Thyroid gland (tissue), 4 donors: Measurements from ENCODE around the gene FRMD8.

Experiments
- POLR2A ChIP-seq, 2 donors: fragments of 450-650 bp; IDR thresholded peaks; one replicate each; pipeline ENCODE4 v1.6.1; 2017; ENCODE audit warnings: antibody characterized with exemption in 2 of 2, mild to moderate bottlenecking in 2 of 2, moderate library complexity in 1 of 2
- TF ChIP-seq, protein P1 (sequence below), 6 experiments: fragments of 200-600 bp in 3 of 6; fragments of 450-650 bp in 3 of 6; sonication (generic) in 3 of 6; IDR thresholded peaks; one replicate each; pipeline ENCODE4 v1.5.1; 2016 to 2019; ENCODE audit warnings: antibody characterized with exemption in 6 of 6, mild to moderate bottlenecking in 2 of 6, inconsistent platforms in 1 of 6, moderate library complexity in 1 of 6

DNA sequence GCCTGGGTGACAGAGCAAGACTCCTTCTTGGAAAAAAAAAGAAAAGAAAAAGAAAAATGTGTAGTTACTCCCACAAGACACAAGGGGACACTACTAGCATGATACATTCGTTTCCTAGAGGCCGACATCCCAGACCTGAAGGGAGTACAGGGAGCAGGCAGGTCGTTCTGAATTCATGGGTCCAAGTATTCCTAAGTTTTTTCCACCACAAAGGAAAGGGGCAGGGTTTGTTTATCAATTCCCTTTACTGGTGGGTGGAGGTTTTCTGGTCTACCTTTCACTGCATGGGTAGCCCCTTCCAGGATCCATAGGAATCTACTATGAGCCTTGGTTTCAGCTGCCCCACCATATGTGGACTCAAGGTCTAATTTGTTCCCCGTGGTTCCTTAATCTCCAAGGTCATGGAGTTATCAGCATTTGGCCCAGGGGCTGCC, 20.1 kb upstream of the FRMD8 start:
- TF ChIP-seq, protein P1, sequence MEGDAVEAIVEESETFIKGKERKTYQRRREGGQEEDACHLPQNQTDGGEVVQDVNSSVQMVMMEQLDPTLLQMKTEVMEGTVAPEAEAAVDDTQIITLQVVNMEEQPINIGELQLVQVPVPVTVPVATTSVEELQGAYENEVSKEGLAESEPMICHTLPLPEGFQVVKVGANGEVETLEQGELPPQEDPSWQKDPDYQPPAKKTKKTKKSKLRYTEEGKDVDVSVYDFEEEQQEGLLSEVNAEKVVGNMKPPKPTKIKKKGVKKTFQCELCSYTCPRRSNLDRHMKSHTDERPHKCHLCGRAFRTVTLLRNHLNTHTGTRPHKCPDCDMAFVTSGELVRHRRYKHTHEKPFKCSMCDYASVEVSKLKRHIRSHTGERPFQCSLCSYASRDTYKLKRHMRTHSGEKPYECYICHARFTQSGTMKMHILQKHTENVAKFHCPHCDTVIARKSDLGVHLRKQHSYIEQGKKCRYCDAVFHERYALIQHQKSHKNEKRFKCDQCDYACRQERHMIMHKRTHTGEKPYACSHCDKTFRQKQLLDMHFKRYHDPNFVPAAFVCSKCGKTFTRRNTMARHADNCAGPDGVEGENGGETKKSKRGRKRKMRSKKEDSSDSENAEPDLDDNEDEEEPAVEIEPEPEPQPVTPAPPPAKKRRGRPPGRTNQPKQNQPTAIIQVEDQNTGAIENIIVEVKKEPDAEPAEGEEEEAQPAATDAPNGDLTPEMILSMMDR (IDR thresholded peaks at IDR 0.05) = peak; percentile 58 to 95 (median 80)
- TF ChIP-seq POLR2A (IDR thresholded peaks at IDR 0.05) = no peak
